Esophagus muscularis mucosa (tissue), 4 donors: ENCODE results near the gene GRIA2.

Experiments
- EP300 ChIP-seq: sonication (generic); formaldehyde crosslinking; IDR thresholded peaks from one replicate; pipeline ENCODE4 v1.6.1; 2017; ENCODE audit warnings: antibody characterized with exemption
- POLR2A ChIP-seq: fragments of 450-650 bp; IDR thresholded peaks from one replicate; pipeline ENCODE4 v1.6.1; 2017; ENCODE audit warnings: antibody characterized with exemption, moderate library complexity, mild to moderate bottlenecking, low read depth
- POLR2AphosphoS5 ChIP-seq, 2 donors: sonication (generic); formaldehyde crosslinking; IDR thresholded peaks; one replicate each; pipeline ENCODE4 v1.6.1; 2017; ENCODE audit warnings: antibody characterized with exemption in 2 of 2
- TF ChIP-seq, protein P1 (sequence below), 3 experiments: fragments of 200-600 bp in 2 of 3; fragments of 450-650 bp in 1 of 3; sonication (generic) in 2 of 3; IDR thresholded peaks; one replicate each; pipeline ENCODE4 v1.5.1; 2017 to 2019; ENCODE audit warnings: antibody characterized with exemption in 3 of 3, mild to moderate bottlenecking in 2 of 3, moderate library complexity in 1 of 3

DNA sequence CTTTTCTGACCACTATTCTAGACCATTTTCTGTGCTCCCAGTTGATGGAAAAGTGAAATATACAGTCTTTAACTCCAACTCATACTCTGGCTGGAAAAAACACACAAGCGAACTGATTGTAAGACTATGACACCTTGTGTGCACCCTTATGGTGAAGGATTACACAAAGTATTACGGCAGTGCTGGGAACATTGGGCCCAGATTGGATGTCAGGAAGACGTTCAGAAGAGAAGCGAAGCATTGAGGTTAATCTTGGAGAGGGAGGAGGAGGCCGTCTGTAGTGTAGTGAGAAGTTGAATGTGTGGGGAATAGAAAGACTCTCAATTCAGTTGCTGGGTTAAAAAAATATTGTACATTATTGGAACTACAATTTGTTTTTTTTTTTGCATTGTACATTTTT lies 50.0 kb downstream of the GRIA2 start:
- TF ChIP-seq, protein P1, sequence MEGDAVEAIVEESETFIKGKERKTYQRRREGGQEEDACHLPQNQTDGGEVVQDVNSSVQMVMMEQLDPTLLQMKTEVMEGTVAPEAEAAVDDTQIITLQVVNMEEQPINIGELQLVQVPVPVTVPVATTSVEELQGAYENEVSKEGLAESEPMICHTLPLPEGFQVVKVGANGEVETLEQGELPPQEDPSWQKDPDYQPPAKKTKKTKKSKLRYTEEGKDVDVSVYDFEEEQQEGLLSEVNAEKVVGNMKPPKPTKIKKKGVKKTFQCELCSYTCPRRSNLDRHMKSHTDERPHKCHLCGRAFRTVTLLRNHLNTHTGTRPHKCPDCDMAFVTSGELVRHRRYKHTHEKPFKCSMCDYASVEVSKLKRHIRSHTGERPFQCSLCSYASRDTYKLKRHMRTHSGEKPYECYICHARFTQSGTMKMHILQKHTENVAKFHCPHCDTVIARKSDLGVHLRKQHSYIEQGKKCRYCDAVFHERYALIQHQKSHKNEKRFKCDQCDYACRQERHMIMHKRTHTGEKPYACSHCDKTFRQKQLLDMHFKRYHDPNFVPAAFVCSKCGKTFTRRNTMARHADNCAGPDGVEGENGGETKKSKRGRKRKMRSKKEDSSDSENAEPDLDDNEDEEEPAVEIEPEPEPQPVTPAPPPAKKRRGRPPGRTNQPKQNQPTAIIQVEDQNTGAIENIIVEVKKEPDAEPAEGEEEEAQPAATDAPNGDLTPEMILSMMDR (IDR thresholded peaks at IDR 0.05) = no peak
- TF ChIP-seq POLR2AphosphoS5 (IDR thresholded peaks at IDR 0.05) (no peak), POLR2A (no peak), EP300 (no peak)
